Ureter (tissue), 1 donor: ENCODE data around the gene PRUNE2. TPM values are rescaled to one million over a fixed set of nuclear protein-coding genes. Genes with fewer than 3 reads are reported as not detected.

ENCODE experiments used
- DNase-seq: peaks from one replicate; pipeline ENCODE4 v3.0.0-alpha.2; 2020; ENCODE audit warnings: low spot score
- total RNA-seq: library from RNA; stranded (reverse); gene quantifications from one replicate; pipeline ENCODE4 v1.2.4, GENCODE V29; 2023
- donor health status: DM: yes; HTN: yes; CAD: no.

PRUNE2 gene
- total RNA-seq, 1 donor from 2014 or later, result 93.1 TPM

DNA sequence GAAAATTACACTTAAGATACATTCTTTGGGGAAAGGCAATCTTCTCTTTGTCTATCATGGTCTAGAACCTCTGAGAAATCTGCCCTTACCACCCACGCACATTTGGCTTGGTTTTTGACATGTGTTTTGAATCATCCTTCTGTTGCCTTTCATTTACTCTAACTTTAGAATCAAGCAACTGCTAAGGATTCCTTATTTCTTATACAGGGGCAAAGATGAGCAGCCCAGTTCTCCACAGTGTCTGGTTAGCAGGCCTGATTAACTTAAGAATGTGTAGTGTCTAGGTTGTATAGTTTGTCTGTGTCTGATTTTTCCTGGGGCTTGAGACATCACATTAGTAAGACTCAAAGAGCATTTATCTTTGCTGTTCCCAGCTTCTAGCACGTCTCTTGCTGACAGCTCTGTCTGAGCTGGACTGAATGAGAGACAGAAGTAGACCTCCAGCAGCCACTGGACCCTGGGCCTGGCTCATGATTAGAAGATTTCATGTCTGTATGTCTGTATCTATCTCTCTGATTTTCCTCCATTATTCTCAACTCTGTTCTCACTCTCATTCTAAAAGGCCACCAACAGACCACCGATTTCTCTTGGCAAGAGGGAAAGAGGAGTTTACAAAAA, 173.5 kb downstream of the PRUNE2 start:
- DNase-seq, result no peak

DNA sequence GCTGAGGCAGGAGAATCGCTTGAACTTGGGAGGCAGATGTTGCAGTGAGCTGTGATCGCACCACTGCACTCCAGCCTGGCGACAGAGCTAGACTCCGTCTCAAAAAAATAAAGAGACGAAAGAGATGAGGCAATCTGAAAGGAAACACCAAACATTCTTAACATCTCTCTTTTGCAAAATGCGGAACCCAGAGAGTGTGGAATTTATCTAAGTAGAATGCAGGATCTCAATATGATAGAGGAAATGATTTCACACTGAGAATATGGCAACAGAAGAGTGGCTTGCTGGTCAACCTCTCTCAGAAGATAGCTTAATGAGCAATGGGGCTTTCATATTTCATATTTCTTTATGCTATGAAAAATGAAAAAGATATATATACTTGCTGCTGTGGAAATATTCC, 175.1 kb downstream of the PRUNE2 start:
- DNase-seq, result no peak

GRCh38 chr9:76729980-76730737, 175.8 kb downstream of the PRUNE2 start:
- DNase-seq, result no peak

- no peak for DNase-seq
Observed at GRCh38 chr9:76729116-76729515, 176.8 kb downstream of the PRUNE2 start.

- no peak for DNase-seq
Observed at GRCh38 chr9:76725885-76726284, 180.0 kb downstream of the PRUNE2 start.

- DNase-seq, result no peak
Observed at GRCh38 chr9:76725011-76725546, 180.8 kb downstream of the PRUNE2 start.

DNA sequence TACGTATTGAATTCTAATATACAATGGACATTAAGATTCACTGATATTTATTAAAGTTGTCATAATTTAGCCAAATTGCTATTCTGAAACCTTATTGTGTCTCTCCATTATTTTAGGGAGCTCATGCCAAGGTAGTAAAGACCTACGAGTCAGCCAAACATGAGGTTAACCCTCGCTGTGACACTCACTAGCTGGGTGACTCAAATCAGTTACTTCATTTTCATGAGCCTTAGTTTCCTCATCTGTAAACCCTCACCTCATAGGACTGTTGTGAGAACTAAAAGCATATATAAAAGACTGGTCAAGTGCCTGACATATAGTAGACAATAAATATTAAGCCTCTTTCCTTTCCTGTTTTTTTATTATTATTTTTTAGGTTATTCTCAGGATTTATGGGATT, 185.7 kb downstream of the PRUNE2 start:
- DNase-seq, result no peak

GRCh38 chr9:76718166-76718565, 187.7 kb downstream of the PRUNE2 start:
- no peak for DNase-seq

DNA sequence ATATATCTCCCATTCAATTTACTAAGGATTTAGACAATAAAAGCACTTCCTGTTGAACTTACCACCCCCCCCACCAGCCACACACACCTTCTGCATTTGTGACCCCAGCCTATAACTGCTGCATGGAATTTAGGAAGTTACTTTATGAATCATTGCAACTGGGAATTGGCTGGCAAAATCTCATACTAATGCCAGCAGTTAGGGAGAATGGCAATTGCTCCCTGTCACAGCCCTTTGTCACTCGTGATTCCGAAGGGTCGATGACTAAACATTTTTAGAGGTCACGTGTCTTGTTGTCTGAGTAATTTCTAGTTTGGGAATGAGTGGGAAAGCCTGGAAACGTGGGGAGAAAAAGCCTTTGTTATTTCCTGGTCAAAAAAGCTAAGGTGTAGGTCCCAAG, 188.3 kb downstream of the PRUNE2 start:
- DNase-seq, result no peak

DNA sequence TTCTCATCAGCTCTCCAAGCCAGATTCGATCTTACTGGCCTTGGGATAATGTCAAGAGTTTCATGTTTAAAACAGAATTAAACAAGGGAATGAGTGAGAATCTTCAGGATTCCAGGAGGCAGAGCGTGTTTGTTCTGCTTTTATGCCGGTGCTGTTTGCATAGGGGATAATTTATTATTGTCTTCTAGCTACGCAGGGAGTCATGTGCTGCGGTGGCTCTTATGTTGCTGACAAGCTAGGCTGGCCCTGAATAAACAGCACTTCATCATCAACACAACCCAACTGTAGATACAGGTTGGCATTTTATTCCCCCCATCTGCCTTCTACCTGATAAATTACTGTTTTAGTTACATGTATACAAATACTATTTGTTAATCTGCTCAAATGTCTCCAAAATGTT, 188.7 kb downstream of the PRUNE2 start:
- DNase-seq, result no peak

GRCh38 chr9:76716085-76716672, 189.7 kb downstream of the PRUNE2 start:
- DNase-seq, result no peak

GRCh38 chr9:76713381-76713780, 192.5 kb downstream of the PRUNE2 start:
- DNase-seq, result no peak

DNA sequence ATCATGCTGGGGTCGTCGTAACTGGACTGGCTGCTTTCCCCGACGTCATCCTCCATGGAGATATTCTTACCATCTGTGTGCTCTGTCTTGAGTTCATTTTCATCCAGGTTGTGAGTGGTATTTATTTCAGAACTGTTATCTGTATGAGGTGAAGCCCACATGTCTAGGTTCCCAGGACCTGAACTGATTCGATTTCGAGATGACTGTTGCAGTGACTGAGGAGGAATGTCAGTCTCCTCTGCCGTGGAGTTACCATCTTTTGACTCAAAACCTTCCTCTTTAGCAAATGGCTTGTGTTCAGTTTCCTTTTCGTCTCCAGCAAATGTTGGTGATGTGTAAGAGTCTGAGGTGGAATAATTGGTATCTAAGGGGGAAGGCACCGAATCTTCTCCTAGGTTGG, 196.9 kb downstream of the PRUNE2 start:
- DNase-seq, result no peak

DNA sequence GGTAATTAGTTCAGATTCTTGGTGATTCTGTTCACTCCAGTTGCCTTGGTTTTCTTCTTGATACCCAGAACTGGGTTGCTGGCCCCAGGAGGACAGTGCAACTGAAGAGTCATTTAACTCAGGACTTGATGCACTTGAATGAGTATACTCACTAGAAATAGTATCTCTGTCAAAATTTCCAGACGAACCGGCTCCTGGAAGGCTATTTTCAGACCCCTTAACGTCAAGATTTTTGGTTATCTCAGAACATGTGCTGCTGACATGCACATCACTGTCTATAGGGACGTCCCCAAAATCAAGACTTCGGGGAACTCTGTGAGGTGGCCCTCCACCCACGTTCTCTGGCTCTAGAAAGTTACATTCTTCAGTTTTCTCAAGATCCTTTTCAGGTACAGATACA, 198.4 kb downstream of the PRUNE2 start:
- DNase-seq, result no peak

- no peak for DNase-seq
Observed at GRCh38 chr9:76704593-76705204, 201.2 kb downstream of the PRUNE2 start.

DNA sequence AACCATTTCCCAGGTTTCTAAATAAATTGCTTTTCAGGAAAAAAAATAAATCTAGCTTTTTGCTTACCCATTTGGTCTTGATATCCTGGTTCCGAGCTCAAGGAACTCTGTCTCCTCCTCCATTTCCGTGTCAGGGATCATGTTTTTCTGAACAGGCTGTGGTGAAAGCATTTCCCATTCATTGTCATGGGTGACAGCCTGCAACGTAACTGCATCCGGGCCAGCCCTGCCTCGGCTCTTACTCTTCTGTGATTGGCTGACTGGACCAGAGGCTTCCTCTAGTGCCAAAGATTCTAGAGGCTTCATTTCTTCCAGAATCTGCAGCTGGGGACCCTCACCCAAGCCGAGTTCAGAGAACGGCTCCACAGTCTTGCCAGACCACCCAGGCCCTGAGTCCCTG, 202.6 kb downstream of the PRUNE2 start:
- DNase-seq, result no peak

- no peak for DNase-seq
Observed at GRCh38 chr9:76701441-76702039, 204.4 kb downstream of the PRUNE2 start.

GRCh38 chr9:76700916-76701315, 205.0 kb downstream of the PRUNE2 start:
- no peak for DNase-seq

- no peak for DNase-seq
Observed at GRCh38 chr9:76699971-76700370, 205.9 kb downstream of the PRUNE2 start.

DNA sequence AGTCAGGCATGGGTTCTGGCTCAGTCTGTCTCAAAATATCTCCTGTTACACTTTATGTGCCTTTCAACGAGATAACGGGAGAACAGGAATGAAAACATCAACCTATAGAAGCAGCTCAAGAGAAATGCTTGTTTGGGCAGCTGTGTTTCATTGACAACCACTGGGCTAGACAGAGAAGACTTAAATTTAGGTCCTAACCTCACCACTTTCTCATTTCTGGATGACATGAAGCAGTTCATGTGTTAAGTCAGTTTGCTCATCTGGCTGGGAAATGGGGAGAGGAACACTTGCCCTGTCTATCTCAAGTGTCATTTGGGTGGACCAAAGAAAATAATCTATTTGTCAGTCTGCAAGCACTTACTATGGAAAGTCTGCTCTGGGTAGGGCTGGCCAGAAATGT, 208.4 kb downstream of the PRUNE2 start:
- no peak for DNase-seq

DNA sequence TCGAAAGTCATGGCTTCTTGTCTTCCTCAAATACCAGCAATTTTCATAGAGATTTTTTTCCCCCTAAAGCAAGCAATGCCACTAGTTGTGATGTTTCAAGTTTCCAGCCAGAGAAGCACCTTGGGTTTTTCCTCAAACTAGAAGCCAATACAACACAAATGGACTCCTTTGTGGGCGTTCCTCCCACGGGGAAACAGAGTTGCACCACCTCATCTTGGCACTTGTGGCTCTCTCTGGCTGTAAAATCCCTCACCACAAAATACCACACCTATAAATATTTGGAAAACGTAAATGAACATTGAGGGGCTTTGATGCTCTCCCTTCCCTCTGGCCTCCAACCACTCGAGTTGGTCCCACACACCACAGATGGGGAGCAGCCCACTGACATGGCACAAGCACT, 208.8 kb downstream of the PRUNE2 start:
- no peak for DNase-seq

GRCh38 chr9:76693912-76694311, 212.0 kb downstream of the PRUNE2 start:
- DNase-seq, result no peak
